NCI-H1092 (cell line): ENCODE data around the gene ZNF503.

Experiments
- DNase-seq: peaks from one replicate; lab custom pipeline; 2025; lab: John Stamatoyannopoulos, UW

Gene ZNF503

DNA sequence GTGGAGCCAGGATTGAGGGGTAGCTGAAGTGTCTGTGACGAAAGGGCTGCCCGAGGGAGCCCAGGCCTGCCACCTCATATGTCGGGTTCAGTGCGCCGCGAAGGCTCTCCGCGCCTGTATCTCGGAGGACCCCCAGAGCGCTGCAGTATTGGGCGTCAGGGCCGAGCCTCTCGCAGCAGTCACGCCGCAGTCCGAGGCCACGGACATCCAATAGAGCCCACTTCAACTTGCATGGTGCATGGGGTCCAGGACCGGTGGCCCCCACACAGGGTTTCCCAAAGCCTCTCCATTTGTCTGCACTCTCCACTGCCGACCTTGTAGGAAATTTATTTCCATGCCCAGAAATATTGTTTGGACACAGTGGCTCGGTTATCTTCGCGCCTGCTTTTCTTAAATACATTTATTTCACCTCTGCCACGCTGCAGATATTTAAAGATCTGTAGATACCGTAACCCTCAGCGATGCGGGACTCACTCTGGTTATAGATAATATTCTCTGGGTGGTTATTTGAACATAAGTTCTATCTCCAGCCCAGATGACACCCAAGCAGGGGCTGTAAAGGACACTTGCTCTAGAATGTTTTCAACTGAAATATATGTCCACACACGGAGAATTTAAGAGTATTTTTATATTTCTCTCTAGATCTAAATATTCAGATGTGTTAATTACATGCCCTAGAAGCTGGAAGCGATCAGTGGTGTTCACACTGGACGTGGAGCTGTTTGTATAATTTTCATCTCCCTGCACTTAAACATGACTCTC is 5.1 kb upstream of the ZNF503 start:
- no peak for DNase-seq

DNA sequence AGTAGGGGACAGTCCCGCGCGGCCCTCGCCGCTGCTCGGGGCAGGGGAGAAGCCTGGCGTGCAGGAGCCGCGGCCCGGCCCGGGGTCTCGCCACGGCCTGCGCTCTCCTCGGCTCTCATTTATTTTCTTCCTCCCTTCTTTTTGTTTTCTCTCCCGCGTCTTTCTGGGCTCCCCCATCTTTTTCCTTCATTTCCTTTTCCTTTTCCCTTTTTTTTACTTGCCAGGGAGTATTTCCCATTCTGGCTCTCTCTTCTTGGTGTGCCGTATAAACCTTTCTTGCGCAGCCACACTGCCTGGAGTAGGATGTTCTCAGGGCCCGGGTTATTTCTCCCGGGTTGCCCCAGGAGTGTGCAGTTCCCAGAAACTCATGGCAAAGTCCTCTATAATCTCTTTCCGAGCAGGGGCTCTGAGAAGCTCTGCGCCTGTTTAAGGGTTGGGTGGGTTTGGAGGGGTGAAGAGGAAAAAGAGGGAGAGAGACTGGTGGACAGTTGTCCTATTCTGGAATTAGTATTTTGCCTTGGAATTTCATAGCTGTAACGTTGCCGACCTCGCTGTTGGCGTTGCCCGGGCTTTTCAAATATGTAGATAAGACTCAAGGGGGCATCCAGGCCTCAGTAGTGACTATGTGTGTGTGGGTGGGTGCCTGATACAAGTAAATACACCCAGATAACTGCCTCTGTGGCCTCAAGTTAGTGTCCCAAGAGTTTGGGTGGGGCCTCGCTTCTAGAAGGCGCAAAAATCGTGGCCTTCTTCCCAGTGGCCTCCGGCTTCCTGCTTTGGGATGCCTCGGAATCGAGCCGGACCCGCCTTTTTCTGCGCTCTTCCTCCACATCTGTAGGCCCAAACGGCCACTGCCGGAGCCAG is 4.3 kb upstream of the ZNF503 start:
- no peak for DNase-seq

DNA sequence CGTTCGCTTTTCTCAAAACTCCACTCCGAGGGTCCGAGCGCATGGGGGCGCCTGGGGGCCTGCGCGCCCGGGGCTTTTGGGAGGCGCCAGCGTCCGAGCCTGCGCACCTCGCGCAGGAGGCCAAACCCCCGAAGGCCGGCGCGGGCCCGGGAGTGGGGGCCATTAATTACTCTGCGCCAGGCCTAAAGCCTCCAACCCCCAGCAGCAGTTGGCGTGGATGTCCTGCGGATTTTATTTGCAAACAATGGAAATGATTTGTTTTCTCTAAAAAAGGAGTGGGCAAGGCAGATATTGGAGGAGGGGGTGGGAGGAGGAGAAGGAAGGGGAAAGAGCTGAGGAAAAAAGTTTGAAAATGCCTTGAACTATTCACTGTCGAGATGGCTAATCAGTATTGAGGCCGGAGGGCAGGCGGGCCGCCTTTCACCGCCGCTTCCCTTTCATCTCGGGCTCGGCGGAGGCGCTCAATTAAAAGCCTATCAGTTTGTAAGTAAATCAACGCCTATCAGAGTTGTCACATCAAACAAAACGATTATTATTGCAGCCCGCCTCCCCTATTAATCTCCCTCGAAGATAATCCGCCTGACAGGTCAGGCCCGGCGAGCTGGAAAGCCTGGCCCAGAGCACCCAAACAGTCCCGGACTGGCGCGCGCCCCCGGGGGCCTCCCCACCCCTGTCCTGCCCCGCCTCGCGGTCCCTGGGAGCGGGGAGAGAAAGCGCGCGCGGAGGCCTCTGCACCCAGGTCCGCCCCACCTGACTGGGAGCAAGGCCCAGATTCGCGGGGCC is 3.4 kb upstream of the ZNF503 start:
- no peak for DNase-seq

DNA sequence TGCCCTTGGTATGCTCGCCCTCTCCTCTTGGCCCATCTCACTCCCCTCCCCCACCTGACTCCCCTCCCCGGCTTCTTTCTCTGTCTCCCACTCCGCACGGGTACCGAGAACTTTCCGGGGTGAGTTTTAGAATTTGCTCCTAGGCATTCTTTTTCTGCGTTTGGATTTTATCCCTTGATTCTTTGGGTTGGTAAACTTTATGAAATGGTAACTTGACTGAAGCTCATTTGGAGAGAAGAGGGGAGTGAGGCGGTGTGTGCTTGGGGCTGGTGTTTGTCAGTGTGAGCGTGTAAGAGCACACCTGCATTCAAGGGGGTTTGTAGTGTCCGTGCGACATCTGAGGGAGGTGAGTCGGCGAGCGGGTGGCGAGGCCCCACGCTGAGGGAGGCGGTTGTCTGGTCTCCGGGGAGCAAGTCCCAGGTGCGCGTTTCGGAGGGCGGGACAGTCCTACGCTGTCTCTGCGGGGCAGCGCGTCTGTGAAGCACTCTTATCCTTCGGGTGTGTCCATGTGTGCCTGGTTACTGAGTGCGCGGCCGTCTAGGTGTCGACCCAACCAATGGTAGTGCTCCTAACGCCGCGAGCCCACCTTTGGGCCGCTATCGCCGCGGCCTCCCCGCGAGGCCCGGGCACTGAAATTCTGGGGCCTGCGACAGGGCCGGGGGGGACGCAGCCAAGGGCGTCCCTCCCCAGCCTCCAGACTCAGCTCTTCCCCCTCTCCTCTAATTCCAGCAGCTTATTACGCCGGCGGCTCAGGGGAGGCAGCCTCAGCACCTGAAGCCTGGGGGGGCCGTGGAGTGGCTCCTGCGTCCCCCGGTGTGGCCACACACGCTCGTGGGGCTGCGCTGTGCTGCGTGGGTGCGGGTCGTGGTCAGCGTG is 2.6 kb upstream of the ZNF503 start:
- no peak for DNase-seq

DNA sequence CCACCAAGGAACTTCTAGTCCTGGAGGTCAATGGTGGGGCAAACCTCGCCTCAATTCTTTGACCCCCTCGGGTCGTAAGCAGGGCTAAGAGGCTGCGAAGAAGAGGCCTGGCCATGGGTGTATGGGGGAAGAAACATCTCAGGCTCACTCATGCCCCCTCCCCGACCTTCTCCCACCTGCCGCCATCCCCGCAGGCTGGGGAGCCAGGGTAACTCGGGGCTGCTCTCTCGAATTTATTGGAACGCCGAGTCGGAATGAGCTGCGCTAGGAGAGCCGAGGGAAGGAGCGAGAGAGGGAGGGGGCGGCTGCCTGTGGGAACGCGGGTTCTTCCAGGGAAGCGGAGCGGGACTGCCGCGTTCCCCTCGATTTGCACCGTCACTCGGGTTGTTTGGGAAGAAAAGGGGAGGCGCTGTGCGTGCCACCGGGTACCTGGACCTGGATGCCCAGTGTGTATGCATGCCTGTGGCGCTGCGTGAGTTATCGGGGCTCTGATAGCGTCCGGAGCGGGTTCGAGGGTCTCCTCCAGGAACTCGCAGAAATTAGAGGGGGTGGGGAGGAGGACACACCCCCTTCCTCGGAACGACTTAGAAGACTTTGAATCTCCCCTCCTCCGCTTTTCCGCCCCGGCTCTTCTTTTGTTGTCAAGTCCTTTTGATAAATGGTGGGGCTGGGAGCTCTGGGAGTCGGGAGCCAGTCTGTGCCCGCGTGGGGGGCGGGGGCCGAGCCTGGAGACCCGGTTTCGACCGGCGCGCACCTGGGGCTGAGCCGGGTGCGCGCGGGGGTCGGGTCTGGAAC is 1.8 kb upstream of the ZNF503 start:
- no peak for DNase-seq

DNA sequence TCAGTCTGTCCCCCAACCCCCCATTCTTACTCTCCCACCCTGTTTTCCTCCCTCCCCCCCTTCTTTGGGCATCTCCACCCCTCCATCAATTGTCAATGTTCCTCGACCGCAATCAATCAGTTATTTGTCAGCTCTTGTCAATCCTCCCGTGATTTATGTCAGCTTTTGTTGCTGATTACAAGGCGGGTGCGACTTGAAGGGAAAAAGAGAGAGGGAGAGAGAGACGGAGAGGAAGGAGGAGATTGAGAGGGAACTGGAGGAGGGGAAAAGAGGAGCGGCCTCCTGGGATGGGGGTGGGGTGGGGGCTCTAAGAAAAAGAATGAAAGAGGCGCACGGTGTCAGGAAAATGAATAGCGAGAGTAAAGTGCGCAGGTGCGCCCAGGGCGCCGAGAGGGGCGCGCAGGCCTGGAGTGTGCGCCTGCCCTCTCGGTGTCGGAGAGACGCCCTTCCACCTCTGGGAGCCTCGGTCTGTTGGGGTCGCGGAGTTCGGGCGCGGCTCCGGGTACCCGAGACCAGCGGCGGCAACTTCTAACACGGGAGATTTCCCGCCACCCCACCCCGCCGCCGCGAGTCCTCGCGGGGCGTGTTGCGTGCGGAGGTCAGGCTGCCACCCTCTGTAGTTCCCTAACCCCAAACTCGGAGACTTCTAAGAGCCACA is 1.1 kb upstream of the ZNF503 start:
- DNase-seq = peak; percentile 66

DNA sequence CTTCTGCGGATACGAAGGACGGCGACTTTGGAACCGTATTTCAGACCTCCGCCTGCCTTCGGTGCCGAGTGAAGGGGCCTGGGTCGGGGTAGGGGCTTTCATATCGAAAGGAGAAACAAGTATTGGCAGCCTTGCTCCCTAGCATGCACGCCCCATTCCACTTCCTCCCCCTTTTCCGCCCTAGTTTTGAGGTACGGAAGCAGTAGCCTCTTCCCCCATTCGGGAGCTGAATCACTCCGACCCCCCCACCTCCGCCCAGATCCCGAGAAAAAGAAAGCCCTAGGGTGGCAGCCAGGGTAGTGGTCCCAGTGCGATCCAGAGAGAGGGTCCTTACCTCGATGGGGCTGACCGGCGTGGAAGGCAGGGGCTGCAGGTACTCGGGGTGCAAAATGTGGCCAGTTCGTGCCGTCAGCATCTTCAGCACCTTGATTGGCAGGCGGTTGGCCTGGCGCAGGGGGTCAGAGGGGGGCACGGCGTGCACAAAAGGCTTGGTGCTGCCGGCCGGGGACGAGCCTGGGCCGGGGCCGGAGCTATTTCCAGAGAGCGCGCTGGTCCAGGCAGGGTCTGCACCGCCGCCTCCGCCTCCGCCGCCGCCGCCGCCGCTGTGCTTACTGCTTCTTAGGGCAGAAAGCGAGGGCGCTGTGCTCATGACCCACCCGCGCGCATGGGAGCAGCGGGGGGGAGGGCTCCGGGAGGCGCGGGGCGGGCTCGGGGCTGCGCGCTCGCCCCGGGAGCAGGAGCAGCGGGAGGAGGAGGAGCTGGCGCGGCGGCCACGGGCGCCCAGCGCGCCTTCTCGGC is 594 bp downstream of the ZNF503 start:
- peak; percentile 34 for DNase-seq

DNA sequence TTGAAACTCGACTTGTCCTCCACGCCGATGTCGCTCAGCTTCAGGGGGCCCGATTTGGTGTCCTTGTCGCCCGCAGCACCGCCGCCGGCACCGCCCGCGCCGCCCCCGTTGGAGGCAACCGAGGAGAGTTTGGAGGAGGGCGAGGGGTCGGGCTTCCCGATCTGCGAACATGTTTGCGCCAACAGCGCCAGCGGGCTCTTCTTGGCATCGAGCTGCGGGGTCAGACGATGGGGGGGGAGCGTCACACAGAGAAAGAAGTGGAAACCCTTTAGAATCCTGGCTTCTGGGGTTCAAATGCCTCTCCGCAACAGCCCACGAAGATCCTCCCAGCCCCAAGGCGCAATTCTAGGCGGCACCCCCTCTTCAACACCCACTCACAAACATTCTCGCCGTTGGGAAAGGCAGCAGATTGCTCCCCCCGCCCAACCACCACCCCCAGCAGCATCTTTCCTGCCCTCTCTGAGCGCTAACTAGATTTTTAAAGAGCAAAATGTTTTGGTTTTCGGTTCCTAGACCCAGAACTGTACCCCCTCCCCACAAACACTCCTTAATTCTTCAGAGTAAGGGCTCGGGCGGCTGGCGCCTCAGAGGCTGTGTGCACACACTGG is 1.3 kb downstream of the ZNF503 start:
- peak; percentile 20 for DNase-seq

DNA sequence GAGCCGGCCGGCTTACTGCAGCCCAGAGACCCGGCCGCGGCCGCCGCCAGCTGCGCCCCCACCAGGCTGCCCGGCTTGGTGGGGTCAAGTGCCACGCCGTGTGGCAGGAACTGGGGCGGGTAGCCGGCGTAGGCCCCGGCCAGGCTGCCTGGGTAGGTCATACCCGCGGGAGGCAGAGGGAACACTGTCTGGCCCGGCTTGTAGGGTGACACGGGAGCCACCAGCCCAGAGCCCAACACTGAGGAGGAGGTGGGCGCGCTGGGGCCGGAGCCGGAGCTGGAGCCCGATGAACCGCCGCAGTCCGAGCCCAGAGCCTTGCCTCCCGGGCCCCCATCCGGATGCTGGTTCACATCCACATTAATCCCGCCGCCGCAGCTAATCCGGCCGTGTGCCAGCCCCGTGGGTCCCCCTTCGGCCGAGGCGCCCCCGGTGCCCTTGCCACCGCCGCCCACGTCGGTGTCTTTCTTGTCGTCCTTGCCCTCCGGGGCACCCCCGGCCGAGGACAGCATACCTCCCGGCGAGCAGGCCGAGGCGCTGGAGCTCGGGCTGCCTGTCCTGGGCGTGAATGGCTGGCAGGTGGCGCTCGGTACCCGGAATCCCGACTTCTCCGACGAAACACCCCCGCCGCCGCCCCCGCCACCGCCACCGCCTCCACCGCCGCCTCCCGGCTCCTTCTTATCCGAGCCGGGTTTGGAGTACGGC is 2.0 kb downstream of the ZNF503 start:
- peak; percentile 21 for DNase-seq

DNA sequence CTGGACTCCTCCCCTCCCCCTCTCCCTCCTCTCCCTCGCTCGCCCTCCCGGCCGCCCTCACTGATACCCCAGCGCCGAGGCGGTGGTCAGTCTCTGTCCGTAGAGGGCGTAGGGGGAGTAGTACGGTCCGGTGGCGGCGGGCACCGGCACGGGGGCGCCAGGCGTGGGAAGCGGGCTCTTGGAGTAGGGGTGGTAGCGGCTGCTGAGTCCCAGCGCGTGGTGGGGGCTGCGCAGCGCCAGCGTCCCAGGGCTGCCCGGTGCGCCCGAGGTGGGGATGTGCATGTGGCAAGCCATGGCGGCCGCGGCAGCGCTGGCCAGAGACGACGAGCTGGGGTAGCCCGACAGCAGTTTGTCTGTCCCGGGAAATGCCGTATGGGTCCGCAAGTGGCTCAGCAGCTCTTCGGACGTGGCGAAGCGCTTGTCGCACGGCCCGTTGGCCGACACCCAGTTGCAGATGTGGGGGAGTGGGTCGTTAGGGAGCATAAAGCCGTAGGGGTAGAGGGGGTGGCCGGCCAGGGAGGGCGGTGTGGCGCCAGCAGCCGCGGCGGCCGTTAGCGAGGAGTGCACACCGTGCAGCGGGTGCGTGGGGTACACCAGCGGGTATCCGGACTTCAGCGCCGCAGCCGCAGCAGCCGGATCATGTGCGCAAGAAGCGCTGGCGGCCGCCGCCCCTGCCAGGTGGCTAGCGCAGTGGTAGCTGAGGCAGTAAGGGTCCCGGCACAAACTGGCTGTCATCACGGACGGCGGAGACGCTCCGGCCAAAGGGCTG is 2.7 kb downstream of the ZNF503 start:
- no peak for DNase-seq

DNA sequence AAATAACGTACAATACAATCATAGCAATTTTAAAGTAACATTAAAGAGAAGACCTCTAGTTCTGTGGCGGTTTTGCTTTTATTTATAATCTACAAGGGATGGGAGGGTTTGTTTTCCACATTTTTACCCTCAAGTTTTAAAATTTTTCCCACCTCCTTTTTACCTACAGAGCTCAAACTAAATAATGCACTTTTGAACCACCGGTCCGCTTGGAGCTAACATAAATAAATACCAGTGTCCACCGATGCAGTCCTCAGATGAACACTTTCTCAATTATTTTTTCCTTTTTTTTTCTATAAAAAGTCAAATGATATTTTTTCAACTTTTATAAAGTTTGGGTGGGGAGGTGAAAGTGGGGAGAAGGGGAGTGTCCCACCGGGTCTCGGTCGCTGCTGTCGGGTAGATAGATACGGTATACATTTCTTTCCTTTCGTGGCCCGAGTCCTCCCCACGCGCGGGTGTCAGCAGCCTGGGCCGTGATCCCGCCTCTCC is 3.3 kb downstream of the ZNF503 start:
- no peak for DNase-seq

DNA sequence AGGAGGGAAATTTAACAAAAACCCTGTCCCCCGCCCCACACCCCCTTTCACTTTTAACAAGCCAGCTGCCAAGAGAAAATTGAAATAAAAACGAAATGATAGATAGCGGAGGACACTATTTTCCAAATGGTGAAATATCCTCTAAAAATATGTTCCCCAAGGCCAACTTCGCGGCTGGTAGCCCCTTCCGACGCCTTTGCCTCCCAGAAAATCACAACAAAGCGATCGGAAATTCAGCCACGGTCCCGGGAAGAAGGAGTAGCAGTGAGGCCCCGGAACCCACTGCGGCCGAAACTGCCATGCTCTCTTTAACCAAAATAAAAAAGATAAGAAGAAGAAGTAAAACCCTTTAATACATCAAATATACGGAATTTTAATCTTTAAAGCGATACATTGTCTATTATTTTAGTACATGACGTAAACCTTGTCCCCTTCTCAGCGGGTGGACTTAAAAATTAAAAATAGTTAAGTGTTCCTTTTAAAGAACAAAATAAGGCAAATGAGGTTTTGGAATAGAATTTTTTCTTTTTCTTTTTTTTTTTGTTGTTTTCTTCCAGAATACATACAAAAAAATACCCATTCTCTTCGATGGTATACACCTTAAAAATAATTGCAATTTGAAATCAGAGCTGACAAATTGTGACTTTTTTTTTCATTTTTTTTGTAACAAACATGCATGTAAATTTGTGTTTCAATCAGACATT is 3.9 kb downstream of the ZNF503 start:
- no peak for DNase-seq

DNA sequence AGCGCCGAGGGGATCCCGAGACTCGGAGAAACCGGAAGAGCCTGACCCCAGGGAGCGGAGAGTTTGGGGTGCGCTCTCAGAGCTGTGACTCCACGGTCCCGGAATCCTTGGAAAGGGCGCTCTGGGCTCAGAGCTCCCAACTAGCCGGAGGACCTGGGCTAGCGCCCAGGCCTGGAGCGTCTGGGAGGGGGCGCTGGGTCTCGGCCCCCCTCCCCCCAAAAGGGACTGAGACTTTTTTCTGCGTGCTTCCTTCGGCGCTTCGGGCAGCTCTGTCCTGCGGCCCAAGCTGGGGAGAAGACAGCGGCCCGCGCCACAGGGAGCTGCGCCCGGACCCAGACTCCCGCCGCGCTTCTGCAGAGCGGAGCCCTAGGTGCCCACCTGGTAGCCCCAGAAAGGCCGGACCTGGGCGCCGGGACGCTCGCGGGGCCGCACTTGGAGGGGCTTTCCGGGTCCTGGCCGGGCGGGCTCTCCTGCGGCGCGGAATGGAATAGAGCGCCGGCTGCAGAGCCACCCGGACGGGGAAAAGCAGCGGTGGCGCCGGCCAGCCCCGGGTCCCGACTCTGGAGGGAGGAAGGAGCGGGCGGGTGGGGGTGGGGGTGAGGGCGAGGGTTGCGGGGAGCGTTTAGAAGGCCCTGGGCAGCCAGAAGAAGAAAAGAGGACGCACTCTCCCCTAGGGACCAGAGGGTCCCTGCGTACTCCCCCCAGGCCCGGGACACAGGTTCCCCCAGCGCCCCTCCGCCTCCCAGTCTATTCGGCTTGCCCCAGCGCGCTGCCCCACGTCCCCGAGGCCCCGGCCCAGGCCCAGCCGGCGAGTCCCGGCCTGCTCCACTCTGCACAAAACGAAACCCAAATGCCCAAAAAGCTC is 4.7 kb downstream of the ZNF503 start:
- DNase-seq = no peak

DNA sequence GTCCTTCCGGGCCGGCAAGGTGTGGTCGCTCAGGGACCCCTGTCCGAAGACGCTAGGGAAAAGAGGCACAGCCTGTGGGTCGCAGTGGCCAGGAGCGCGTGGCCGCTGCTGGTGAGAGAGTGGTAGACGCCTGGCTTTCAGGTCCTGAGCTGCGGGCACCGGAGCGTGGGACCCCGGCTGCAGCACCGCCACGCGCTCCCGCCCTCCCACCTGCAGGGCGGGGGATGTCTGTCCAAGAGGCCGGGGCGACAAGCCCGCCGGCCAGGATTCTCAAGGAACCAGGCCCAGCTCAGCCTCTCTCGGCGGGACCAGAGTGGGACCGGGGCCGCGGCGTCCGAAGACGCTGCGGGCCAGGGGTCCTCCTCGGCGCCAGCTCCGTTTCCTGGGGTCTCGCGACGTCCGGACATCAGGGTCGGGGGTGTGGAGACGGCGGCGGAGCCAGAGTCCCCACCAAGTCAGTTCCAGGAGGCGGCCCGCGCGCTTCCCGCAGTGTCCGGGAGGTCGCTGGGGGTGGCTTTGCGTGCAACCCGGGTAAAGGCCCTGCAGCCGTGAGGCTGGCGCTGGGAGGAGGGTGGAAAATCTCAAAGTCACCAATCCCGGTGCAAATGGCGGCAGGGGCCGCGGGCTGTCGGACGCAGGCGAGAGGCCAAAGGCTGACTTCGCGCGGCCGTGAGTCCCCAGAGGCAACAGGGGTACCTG is 5.5 kb downstream of the ZNF503 start:
- DNase-seq = no peak
